ENCODE data around the gene ARHGAP5.

Gene ARHGAP5

GRCh38 chr14:32072676-32073075 is 4.4 kb upstream of the ARHGAP5 start:
- Histone ChIP-seq H3K27ac (replicated peaks) (no peak overlapping the region), H3K4me3 (replicated peaks; ENCODE audit: insufficient read depth, low read length) (no peak overlapping the region), H3K27me3 (ENCODE audit: insufficient read depth, poor library complexity, severe bottlenecking) (peaks cover 22% of the 10 kb centered on the region)
- TF ChIP-seq POLR2AphosphoS5 (IDR thresholded peaks at IDR 0.05; ENCODE audit: low read depth) (no peak), CTCF (IDR thresholded peaks at IDR 0.05; ENCODE audit: insufficient read depth, low read length) (no peak), REST (IDR thresholded peaks at IDR 0.05; ENCODE audit: insufficient replicate concordance, low read depth) (no peak), SPI1 (IDR thresholded peaks at IDR 0.05; ENCODE audit: borderline replicate concordance, low read depth) (no peak), GABPA (IDR thresholded peaks at IDR 0.05; ENCODE audit: low read depth) (no peak)
- no peak for DNase-seq (ENCODE audit: low read depth in 1 of 2, low spot score in 1 of 2)

- Histone ChIP-seq H3K27ac (replicated peaks) (no peak overlapping the region), H3K4me3 (replicated peaks; ENCODE audit: insufficient read depth, low read length) (no peak overlapping the region), H3K27me3 (ENCODE audit: insufficient read depth, poor library complexity, severe bottlenecking) (peaks cover 31% of the 10 kb centered on the region)
- DNase-seq (ENCODE audit: low read depth in 1 of 2, low spot score in 1 of 2), result peak; percentile 14 to 58
- TF ChIP-seq REST (IDR thresholded peaks at IDR 0.05; ENCODE audit: insufficient replicate concordance, low read depth), result no peak
- TF ChIP-seq POLR2AphosphoS5 (IDR thresholded peaks at IDR 0.05; ENCODE audit: low read depth), result no peak
- no peak for TF ChIP-seq GABPA (IDR thresholded peaks at IDR 0.05; ENCODE audit: low read depth)
- no peak for TF ChIP-seq SPI1 (IDR thresholded peaks at IDR 0.05; ENCODE audit: borderline replicate concordance, low read depth)
- peak; percentile 28 for TF ChIP-seq CTCF (IDR thresholded peaks at IDR 0.05; ENCODE audit: insufficient read depth, low read length)
Observed at GRCh38 chr14:32073537-32074189, 3.4 kb upstream of the ARHGAP5 start.

GRCh38 chr14:32074887-32075572 is 2.1 kb upstream of the ARHGAP5 start:
- H3K4me3 ChIP-seq (replicated peaks; ENCODE audit: insufficient read depth, low read length), result no peak overlapping the region
- TF ChIP-seq GABPA (IDR thresholded peaks at IDR 0.05; ENCODE audit: low read depth) (no peak), CTCF (IDR thresholded peaks at IDR 0.05; ENCODE audit: insufficient read depth, low read length) (no peak), REST (IDR thresholded peaks at IDR 0.05; ENCODE audit: insufficient replicate concordance, low read depth) (no peak), SPI1 (IDR thresholded peaks at IDR 0.05; ENCODE audit: borderline replicate concordance, low read depth) (no peak), POLR2AphosphoS5 (IDR thresholded peaks at IDR 0.05; ENCODE audit: low read depth) (no peak)
- no peak overlapping the region for H3K27ac ChIP-seq (replicated peaks)
- no peak for DNase-seq (ENCODE audit: low read depth in 1 of 2, low spot score in 1 of 2)
- H3K27me3 ChIP-seq (ENCODE audit: insufficient read depth, poor library complexity, severe bottlenecking), result peaks cover 40% of the 10 kb centered on the region
